ENCODE results near the gene AIDA.

Gene AIDA

DNA sequence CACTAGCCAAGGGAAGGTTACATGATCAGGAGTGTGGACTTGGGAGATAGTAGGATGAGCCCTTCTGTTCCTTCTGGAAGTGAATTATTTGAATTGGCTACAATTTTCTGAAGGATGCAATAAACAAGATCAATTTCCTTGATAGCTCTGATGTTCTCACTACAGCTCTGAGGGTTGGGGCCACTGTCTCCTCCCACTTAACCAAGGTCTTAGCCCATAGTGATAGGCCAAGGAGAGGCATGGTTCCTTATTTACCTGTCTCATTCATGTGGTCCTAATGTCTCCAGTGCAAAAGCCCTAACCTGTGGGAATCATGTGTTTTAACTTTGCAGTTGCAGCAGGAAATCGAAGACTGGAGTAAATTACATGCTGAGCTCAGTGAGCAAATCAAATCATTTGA lies 59.6 kb downstream of the AIDA start:
- TF ChIP-seq, protein P1, sequence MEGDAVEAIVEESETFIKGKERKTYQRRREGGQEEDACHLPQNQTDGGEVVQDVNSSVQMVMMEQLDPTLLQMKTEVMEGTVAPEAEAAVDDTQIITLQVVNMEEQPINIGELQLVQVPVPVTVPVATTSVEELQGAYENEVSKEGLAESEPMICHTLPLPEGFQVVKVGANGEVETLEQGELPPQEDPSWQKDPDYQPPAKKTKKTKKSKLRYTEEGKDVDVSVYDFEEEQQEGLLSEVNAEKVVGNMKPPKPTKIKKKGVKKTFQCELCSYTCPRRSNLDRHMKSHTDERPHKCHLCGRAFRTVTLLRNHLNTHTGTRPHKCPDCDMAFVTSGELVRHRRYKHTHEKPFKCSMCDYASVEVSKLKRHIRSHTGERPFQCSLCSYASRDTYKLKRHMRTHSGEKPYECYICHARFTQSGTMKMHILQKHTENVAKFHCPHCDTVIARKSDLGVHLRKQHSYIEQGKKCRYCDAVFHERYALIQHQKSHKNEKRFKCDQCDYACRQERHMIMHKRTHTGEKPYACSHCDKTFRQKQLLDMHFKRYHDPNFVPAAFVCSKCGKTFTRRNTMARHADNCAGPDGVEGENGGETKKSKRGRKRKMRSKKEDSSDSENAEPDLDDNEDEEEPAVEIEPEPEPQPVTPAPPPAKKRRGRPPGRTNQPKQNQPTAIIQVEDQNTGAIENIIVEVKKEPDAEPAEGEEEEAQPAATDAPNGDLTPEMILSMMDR (conservative IDR thresholded peaks at IDR 0.05; ENCODE audit: low read depth, low read length) = no peak
- DNase-seq (ENCODE audit: low read depth) = no peak
- no peak overlapping the region for H3K4me3 ChIP-seq (ENCODE audit: low read depth, low read length)

GRCh38 chr1:222644636-222644980 lies 67.7 kb downstream of the AIDA start:
- peak; percentile 29 for DNase-seq (ENCODE audit: low read depth)
- peak overlapping the region; percentile 88 for H3K4me3 ChIP-seq (ENCODE audit: low read depth, low read length)
- TF ChIP-seq, protein P1 (conservative IDR thresholded peaks at IDR 0.05; ENCODE audit: low read depth, low read length) = no peak

DNA sequence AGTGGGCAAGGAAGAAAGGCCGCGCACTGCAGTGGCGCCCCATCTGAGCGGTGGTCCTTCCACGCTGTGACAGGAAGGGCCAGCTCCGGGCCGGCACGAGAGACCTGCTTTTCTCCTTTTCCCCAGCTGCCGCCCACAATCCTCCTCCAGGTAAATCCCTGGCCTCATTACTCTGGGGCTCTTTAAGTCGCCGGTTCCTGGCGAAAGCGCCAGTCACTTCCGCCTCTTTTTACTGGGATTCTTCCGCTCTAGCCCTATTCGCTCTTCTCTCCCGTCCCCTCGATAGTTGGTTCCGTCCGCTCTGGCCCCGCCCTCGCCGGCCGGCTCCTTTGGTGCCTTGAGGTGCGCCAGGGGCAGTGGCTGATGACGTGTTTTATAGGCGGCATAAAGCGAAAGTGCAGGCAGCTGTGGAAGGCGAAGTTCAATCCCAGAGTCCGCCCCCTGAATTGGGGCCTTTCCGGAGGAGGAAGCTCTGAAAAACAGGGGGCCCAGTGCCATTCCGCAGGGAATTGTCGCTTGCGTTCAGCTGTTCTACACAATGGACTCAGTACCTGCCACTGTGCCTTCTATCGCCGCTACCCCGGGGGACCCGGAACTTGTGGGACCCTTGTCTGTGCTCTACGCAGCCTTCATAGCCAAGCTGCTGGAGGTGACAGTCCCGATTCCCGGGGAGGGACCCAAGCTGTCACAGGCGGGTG lies 68.2 kb downstream of the AIDA start:
- DNase-seq (ENCODE audit: low read depth) = peak; percentile 99
- TF ChIP-seq, protein P1 (conservative IDR thresholded peaks at IDR 0.05; ENCODE audit: low read depth, low read length) = no peak
- H3K4me3 ChIP-seq (ENCODE audit: low read depth, low read length) = peak overlapping the region; percentile 88

DNA sequence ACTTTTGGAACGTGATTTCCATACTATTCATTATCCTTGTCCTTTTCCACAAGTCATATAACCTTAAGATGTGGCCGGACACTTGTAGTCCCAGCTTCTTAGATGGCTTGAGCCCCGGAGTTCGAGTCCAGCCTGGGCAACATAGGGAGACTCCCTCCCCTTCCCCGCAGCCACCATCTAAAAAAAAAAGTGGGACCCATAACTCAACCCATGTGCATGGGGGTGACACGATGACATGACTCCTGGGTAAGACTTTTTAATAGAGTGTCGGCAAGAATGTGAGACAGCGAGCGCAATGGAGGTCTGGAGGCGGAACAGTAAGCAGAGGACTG lies 68.7 kb downstream of the AIDA start:
- peak overlapping the region; percentile 88 for H3K4me3 ChIP-seq (ENCODE audit: low read depth, low read length)
- TF ChIP-seq, protein P1 (conservative IDR thresholded peaks at IDR 0.05; ENCODE audit: low read depth, low read length) = no peak
- peak; percentile 41 for DNase-seq (ENCODE audit: low read depth)

DNA sequence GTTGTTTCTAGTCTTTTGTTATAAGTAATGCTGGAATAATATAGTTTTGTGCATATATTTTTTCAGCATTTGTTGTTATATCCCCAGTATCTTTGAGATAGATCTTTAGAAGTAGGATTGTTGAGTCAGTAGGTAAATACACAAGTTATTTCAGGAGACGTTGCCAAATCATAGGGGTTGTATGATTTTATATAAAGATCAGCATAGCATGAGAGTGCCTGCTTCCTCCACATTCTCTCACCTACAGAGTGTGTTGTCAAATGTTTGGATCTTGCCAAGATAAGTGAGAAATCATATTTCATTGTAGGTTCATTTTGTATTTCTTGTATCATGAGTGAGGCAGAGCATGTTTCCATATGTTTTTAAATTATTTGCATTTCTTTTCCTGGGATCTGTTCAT lies 69.8 kb downstream of the AIDA start:
- H3K4me3 ChIP-seq (ENCODE audit: low read depth, low read length) = no peak overlapping the region
- no peak for DNase-seq (ENCODE audit: low read depth)
- TF ChIP-seq, protein P1 (conservative IDR thresholded peaks at IDR 0.05; ENCODE audit: low read depth, low read length) = no peak

DNA sequence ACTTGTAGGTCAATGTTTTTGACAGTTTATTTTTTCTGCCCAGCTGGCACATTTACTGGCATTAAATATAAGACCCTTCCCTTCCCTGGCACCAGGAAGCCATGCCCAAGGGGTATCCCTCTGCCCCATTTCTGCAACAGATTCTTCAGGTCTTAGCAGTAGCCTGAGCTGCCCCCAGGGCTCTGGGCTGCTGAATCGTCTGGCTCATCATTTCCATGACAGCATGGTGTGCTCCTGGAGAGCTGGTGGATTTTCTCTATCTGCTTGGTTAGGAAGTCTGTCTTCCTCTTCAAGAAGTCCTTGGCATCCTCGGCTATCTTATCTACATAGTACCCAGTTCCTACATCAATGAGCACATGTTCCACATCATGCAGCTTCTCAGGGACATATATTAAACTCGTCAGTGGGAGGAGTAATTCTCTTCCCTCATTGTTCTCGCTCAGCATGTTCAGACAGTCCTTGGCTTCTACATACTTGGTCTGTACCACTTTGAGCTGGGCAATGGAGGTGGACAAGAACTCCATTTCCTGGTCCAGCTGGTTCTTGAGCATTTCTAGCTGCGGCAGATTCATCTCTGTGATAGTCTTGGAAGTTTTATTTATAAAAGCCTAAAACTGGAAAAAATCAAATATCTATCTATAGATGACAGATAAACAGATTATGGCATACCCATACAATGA lies 70.9 kb downstream of the AIDA start:
- no peak for DNase-seq (ENCODE audit: low read depth)
- TF ChIP-seq, protein P1 (conservative IDR thresholded peaks at IDR 0.05; ENCODE audit: low read depth, low read length) = no peak
- H3K4me3 ChIP-seq (ENCODE audit: low read depth, low read length) = no peak overlapping the region
